Left ventricle myocardium inferior (tissue), 1 donor: ENCODE data around the gene FCN3. TPM values are rescaled to one million over a fixed set of nuclear protein-coding genes. Genes with fewer than 3 reads are reported as not detected.
A peak's percentile ranks its signal among the peaks of the same experiment; 100 is the strongest.

Source experiments
- DNase-seq: peaks from one replicate; pipeline ENCODE4 v3.0.0-alpha.2; 2020
- H3K27ac ChIP-seq: fragments of 200-600 bp; replicated peaks from 2 replicates; pipeline ENCODE4 v1.8.0; 2021
- H3K27me3 ChIP-seq: fragments of 200-600 bp; 2 replicates; pipeline ENCODE4 v1.8.0; 2021; ENCODE audit warnings: low read depth
- H3K36me3 ChIP-seq: fragments of 200-600 bp; 2 replicates; pipeline ENCODE4 v1.8.0; 2021
- H3K4me1 ChIP-seq: fragments of 200-600 bp; 2 replicates; pipeline ENCODE4 v1.8.0; 2021
- H3K4me3 ChIP-seq: fragments of 200-600 bp; 2 replicates; pipeline ENCODE4 v1.8.0; 2021; ENCODE audit warnings: mild to moderate bottlenecking, moderate library complexity
- H3K9me3 ChIP-seq: fragments of 200-600 bp; replicated peaks from 2 replicates; pipeline ENCODE4 v1.8.0; 2021
- CTCF ChIP-seq: fragments of 200-600 bp; IDR thresholded peaks from 2 replicates; pipeline ENCODE4 v1.8.0; 2021; ENCODE audit warnings: antibody characterized with exemption, mild to moderate bottlenecking, borderline replicate concordance
- intact Hi-C: fragments of 100-400 bp; cut with micrococcal nuclease; formaldehyde crosslinking; loops from one replicate; pipeline ENCODE4 v1.11.0; 2022
- long read RNA-seq: library from polyadenylated mRNA; unstranded; transcript quantifications from one replicate; pipeline ENCODE4 v2.0.0, GENCODE V29; 2021
- total RNA-seq: library from RNA; stranded (reverse); fragmentation: NEBNext Ultra II Directional; extraction: Animal tissue kit (Norgen Biotek cat#: 25700); gene quantifications from one replicate; pipeline ENCODE4 v1.2.1, GENCODE V29; 2021
- donor health status: DM: no; HTN: yes; CAD: no; lungs with severe emphysema.

Gene FCN3
- total RNA-seq, result 27.3 TPM
- long read RNA-seq, transcript FCN3-202 (7 exons, 997 nt), result minor isoform, 9 of 45 reads
- long read RNA-seq, transcript FCN3-201 (8 exons, 1,030 nt), result major isoform, 27 of 45 reads
- long read RNA-seq, partial matches to known transcripts, result 5 of 45 reads
- long read RNA-seq, other reads (novel, unspliced or antisense), result 4 of 45 reads

DNA sequence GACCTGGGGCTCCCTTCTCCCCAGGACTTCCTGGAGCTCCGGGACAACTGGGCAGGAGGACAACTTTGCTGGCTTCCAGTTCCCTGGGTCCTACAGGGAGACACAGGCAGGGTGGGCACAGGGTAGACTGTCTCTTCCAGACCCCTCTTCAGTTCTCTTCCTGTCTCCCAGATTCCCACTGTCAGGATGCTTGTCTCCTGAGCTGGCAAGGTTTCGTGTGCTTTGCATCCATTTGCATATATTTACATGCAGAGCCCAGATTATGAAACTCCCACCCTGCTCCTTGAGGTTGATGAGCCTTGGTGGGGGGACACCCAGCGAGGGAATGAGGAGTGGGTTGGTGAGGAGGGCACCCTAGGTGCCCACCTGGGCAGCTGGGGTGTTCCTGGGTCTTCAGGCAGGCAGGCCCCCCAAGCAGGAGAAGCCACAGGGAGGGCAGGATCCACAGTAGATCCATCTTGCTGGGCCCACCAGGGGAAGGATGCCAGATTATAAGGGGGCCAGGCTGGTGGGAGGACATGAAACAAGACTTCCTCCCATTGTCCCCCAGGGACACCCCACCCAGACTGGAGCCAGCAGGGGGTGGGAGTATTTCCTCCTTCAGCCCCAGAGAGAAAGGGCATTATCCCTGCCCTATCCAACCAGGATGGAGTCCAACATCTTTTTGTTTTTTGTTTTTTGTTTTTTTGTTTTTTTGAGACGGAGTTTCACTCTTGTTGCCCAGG lies at the start of gene FCN3:
Gene FCN3, minus strand, starts transcription at position 463 of the 725 bp plus-strand sequence. Its CDS starts 6 bp downstream, at position 457.
- H3K4me3 ChIP-seq, result no peak within 1 kb of the TSS
- peak within 1 kb of the TSS; percentile 71 for H3K27ac ChIP-seq
- H3K4me1 ChIP-seq, result peaks cover 41% of the 10 kb centered on the region

GRCh38 chr1:27423709-27424108 lies 49.1 kb upstream of the FCN3 start:
- Histone ChIP-seq H3K27me3 (no peaks in the 10 kb centered on the region), H3K4me1 (peaks cover 99% of the 10 kb centered on the region), H3K36me3 (peaks cover 12% of the 10 kb centered on the region), H3K4me3 (no peak overlapping the region), H3K9me3 (no peaks in the 10 kb centered on the region), H3K27ac (peak overlapping the region; percentile 90)
- intact Hi-C loops, result no loop called here
- no peak for TF ChIP-seq CTCF
- no peak for DNase-seq

More for the DNA sequence above, at the start of gene FCN3:
- no peak for DNase-seq
- no peaks in the 10 kb centered on the region for H3K27me3 ChIP-seq
- no peak for TF ChIP-seq CTCF
- no peaks in the 10 kb centered on the region for H3K9me3 ChIP-seq
- no peaks in the 10 kb centered on the region for H3K36me3 ChIP-seq
- intact Hi-C loops, result no loop called here

DNA sequence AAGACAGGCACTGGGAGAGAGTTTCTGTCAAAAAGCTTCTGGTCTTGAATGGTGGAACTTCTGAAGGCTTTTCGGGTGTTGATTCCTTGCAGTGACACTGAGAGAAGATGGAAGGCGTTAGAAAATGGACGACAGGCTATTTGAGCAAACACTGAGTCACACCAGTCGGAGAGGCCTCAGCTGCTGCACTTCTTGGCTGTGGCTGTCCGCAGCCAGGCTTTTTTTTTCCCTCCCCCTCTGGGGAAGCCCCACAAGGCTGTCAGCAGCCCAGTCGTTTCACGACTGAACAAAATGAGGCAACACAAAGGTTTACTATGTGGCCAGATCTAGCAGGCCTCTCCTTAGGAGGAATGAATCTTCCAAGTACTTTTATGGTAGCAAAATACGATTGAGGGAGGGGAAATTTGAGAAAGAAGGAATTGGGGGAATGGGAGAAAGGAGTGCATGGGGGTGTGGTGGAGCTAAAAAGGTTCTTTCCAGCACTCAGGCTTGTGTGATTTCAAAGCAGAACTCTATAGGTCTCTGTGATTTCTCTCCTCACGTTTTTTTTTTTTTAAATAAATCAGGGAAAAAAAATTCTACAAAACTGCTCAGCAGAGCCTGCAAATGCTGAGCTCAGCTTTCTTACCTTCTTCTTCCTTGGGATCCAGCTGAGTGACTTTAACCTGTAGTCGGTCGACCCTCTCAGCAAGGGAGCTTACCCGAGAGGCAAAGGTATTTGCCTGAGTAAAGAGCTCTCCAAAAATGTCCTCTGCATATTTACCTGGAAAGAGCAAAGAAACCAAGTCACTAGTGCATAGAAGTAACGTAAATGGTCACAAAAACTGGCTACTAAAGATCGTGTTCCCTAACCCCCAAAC lies 43.9 kb upstream of the FCN3 start:
- Histone ChIP-seq H3K9me3 (no peaks in the 10 kb centered on the region), H3K27me3 (no peaks in the 10 kb centered on the region), H3K4me1 (peaks cover 92% of the 10 kb centered on the region), H3K4me3 (no peak overlapping the region), H3K36me3 (peaks cover 47% of the 10 kb centered on the region), H3K27ac (peak overlapping the region; percentile 77)
- intact Hi-C loops, result no loop called here
- TF ChIP-seq CTCF, result no peak
- DNase-seq, result peak; percentile 66

GRCh38 chr1:27417713-27418112 lies 43.1 kb upstream of the FCN3 start:
- Histone ChIP-seq H3K9me3 (no peaks in the 10 kb centered on the region), H3K4me3 (no peak overlapping the region), H3K27ac (peak overlapping the region; percentile 77), H3K36me3 (peaks cover 53% of the 10 kb centered on the region), H3K4me1 (peaks cover 92% of the 10 kb centered on the region), H3K27me3 (no peaks in the 10 kb centered on the region)
- no peak for DNase-seq
- intact Hi-C loops, result no loop called here
- TF ChIP-seq CTCF, result no peak

DNA sequence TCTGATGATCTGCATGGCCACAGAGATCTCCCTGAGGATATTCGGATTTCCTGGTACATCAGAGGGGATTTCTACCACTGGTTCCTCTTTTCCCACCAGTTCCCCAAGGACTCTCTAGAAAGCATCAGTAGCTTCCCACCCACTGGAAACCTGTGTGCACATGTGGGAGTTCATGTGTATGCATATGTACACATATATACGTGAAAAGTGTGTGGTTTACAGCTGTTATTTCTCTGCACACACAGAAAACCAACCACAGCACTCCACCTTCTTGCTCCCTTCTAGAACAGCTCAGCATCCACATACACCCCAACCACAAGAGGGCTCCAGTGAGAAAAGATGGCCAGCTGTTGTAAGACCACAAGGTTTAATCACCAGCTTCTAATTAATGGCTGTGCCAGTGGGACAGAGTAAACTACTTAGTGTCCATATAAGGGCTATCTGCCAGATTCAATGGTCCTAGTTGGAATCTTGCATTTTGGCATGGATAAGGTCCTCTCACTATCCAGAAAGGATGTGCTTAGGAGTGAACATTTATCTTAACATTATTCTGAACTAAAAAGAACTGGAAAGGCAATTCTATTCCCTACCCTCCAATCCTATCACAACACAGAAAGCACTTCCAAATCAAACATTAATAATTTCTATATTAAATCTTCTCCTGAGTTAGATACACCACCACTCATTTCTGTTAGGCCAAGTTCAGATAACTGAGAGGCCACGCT lies 41.9 kb upstream of the FCN3 start:
- Histone ChIP-seq H3K36me3 (peaks cover 65% of the 10 kb centered on the region), H3K9me3 (no peaks in the 10 kb centered on the region), H3K27me3 (no peaks in the 10 kb centered on the region), H3K4me1 (peaks cover 85% of the 10 kb centered on the region), H3K4me3 (no peak overlapping the region), H3K27ac (peak overlapping the region; percentile 77)
- no peak for DNase-seq
- intact Hi-C loops, result no loop called here
- TF ChIP-seq CTCF, result peak; percentile 72
